Cardiac muscle cell (in vitro differentiated cells and primary cell): ENCODE measurements around the gene ATP11A. TPM values are rescaled to one million over a fixed set of nuclear protein-coding genes. Genes with fewer than 3 reads are reported as not detected.

Experiments
- DNase-seq, 2 donors: peaks; one replicate each; pipeline versions ENCODE4 v3.0.0 to v3.0.0-alpha.2; 2010 to 2017; ENCODE audit warnings: low read depth in 1 of 2, low spot score in 1 of 2
- H3K27ac ChIP-seq: fragments of 200-600 bp; sonication (generic); 2 replicates; pipeline ENCODE4 v1.5.1; 2016
- H3K27me3 ChIP-seq: fragments of 200-600 bp; sonication (generic); 2 replicates; pipeline ENCODE4 v1.6.0; 2016; ENCODE audit warnings: control low read depth
- H3K36me3 ChIP-seq: fragments of 200-600 bp; sonication (generic); 2 replicates; pipeline ENCODE4 v1.5.1; 2016; ENCODE audit warnings: control low read depth
- H3K4me1 ChIP-seq: fragments of 200-600 bp; sonication (generic); 2 replicates; pipeline ENCODE4 v1.8.1; 2017; ENCODE audit warnings: low read depth, mild to moderate bottlenecking, mixed run types
- H3K4me3 ChIP-seq: fragments of 200-600 bp; sonication (generic); 2 replicates; pipeline ENCODE4 v1.5.1; 2016; ENCODE audit warnings: mild to moderate bottlenecking
- H3K9me3 ChIP-seq: fragments of 200-600 bp; sonication (generic); 2 replicates; pipeline ENCODE4 v1.5.1; 2017; ENCODE audit warnings: low read depth, mild to moderate bottlenecking, control low read depth
- polyA plus RNA-seq: library from polyadenylated mRNA; unstranded; fragments of >200 nt; fragmentation: Nextera tagmentation; extraction: Ambion mirVana; gene quantifications from 2 replicates; pipeline ENCODE4 v1.2.1, GENCODE V29; 2016
- total RNA-seq: library from RNA; depleted of rRNA; stranded (reverse); fragments of >200 nt; gene quantifications from 2 replicates; pipeline ENCODE4 v1.2.3, GENCODE V29; 2016
- TF ChIP-seq, protein P1 (sequence below): IDR thresholded peaks from 2 replicates; pipeline ENCODE4 v1.5.1; 2012; ENCODE audit warnings: low read depth, mild to moderate bottlenecking, low read length

The ATP11A gene
- total and polyA plus RNA-seq, 2 experiments from 2014 or later: 38.0 to 42.9 TPM

DNA sequence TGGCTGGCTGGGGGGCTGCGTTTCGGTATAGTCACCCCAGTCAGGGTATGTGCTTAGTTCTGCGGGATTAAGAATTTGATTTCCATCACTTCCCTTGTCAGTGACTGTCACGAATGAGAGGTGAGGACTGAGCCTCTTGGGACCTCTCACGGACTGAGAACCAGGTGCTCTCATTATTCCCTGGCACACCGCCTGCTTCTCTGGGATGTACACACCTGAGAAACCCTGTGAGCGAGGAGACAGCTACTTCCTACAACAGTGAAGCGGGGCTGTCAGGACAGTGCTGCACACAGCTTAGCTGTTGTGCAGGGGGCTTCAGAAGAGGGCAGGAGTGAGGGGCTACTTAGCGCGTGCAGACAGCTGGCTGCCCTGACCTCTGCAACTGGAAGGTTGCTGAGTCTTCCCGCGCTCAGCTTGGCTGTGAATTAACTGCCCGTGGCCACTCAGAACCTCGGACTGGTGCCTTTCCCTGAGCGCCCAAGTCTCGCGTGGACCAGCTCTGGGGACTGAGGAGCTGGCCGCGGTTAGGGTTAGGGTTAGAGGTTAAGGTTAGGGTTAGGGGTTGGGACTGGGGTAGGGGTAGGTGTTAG is 213.9 kb downstream of the ATP11A start:
- Histone ChIP-seq H3K27me3 (no peaks in the 10 kb centered on the region), H3K4me3 (no peak overlapping the region), H3K9me3 (no peaks in the 10 kb centered on the region), H3K36me3 (no peaks in the 10 kb centered on the region), H3K4me1 (no peaks in the 10 kb centered on the region), H3K27ac (no peak overlapping the region)
- TF ChIP-seq, protein P1, sequence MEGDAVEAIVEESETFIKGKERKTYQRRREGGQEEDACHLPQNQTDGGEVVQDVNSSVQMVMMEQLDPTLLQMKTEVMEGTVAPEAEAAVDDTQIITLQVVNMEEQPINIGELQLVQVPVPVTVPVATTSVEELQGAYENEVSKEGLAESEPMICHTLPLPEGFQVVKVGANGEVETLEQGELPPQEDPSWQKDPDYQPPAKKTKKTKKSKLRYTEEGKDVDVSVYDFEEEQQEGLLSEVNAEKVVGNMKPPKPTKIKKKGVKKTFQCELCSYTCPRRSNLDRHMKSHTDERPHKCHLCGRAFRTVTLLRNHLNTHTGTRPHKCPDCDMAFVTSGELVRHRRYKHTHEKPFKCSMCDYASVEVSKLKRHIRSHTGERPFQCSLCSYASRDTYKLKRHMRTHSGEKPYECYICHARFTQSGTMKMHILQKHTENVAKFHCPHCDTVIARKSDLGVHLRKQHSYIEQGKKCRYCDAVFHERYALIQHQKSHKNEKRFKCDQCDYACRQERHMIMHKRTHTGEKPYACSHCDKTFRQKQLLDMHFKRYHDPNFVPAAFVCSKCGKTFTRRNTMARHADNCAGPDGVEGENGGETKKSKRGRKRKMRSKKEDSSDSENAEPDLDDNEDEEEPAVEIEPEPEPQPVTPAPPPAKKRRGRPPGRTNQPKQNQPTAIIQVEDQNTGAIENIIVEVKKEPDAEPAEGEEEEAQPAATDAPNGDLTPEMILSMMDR: no peak
- no peak for DNase-seq

DNA sequence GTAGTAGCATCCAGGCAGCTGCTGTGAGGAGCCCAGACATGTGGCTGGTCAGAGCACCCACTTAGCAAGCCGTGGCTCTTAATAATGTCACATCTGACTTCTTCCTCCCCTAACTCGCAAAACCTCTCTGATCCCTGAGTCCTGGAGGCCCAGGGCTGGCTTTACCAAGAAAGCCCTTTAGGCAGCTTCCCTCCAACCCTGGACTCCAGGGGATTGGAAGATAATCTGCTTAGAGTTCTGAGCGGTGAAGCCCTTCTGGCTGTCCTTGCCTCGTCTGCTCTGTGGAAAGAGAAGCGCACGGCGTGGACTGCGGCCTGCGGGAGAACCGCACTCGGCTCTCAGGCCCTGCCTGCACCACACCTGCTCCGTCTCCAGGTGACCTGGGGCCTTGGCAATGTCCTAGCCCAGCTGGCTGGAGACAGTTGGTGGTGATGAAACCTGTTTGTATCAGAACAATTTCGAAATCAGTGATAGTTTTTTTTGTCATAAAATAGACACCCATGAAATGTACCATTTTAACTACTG is 214.7 kb downstream of the ATP11A start:
- no peak overlapping the region for H3K4me3 ChIP-seq
- no peaks in the 10 kb centered on the region for H3K4me1 ChIP-seq
- TF ChIP-seq, protein P1: no peak
- no peaks in the 10 kb centered on the region for H3K27me3 ChIP-seq
- no peak overlapping the region for H3K27ac ChIP-seq
- no peaks in the 10 kb centered on the region for H3K36me3 ChIP-seq
- no peaks in the 10 kb centered on the region for H3K9me3 ChIP-seq
- no peak for DNase-seq

DNA sequence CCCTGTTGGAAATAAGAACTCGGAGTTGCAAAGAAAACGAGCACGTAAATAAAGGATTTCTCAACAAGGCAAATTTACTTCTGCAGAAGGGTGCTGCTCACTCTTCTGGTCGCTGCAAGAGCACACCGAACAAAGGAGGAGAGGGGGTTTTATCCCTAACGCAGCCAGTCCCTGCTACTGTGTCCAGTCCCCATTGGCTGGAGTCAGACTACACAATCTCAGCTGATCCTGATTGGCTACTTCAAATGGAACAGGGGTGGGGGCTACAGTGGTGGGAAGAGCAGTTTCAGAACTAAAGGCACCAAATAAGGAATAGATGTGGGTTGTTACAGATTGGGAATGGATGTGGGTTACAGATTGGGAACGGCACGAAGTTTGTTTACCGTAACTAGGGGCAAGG is 215.2 kb downstream of the ATP11A start:
- H3K9me3 ChIP-seq: no peaks in the 10 kb centered on the region
- H3K27me3 ChIP-seq: no peaks in the 10 kb centered on the region
- H3K36me3 ChIP-seq: no peaks in the 10 kb centered on the region
- DNase-seq: no peak
- H3K27ac ChIP-seq: no peak overlapping the region
- TF ChIP-seq, protein P1: no peak
- H3K4me1 ChIP-seq: no peaks in the 10 kb centered on the region
- no peak overlapping the region for H3K4me3 ChIP-seq

DNA sequence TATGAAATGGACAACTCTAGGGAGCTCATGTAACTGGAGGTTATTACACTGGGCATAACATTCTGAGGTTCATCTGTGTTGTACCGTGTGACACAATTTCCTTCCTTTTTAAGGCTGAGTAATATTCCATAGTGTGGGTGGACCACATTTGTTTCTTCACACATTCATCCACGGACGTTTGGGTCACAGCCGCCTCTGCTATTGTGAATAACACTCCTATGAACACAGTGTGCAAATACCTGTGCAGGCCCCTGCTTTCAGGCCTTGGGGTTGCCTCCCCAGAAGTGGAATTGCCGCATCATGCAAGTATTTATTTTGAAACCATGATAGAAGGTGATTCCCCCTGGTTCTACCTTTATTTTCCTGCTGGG is 215.8 kb downstream of the ATP11A start:
- Histone ChIP-seq H3K36me3 (no peaks in the 10 kb centered on the region), H3K4me3 (no peak overlapping the region), H3K9me3 (no peaks in the 10 kb centered on the region), H3K4me1 (no peaks in the 10 kb centered on the region), H3K27ac (no peak overlapping the region), H3K27me3 (no peaks in the 10 kb centered on the region)
- TF ChIP-seq, protein P1: no peak
- no peak for DNase-seq

DNA sequence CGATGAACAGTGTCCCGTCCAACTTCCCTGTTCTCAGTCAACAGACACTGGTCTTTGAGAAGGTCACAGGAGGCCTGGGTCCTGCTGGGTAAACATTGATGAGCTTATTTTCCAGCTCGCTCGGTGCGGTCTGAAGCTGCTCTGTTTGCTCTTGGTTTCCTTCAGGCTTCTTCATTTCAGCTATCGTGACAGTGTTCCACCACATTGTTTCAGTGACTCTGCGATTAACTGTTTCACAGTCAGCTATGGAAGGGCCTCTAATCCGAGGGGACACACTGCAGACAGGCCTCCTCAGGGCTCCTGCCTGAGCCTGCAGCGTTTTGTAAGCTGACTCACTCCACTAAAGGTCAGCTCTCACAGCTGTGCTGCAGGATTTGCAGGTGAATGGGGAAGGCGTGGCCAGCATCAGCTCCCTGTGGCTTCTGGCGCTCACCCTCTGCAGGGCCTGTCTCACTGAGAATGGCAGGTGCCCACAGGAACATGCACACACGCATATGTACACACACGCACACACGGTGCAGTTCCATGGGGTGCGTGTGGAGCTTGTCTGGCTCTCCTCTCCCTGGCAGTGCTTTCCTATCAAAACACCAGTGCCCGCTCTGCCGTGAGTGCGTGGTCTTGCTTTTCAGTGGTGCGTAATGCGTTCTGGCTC is 216.3 kb downstream of the ATP11A start:
- no peak for DNase-seq
- H3K27me3 ChIP-seq: no peaks in the 10 kb centered on the region
- no peaks in the 10 kb centered on the region for H3K36me3 ChIP-seq
- TF ChIP-seq, protein P1: no peak
- H3K4me3 ChIP-seq: no peak overlapping the region
- no peak overlapping the region for H3K27ac ChIP-seq
- H3K4me1 ChIP-seq: no peaks in the 10 kb centered on the region
- H3K9me3 ChIP-seq: no peaks in the 10 kb centered on the region
